ENCODE measurements around the gene OXTR.

OXTR gene

GRCh38 chr3:8743021-8743601 lies 26.3 kb downstream of the OXTR start (continued):
- TF ChIP-seq PRDM6 (tag by site-specific recombination; IDR thresholded peaks at IDR 0.05): no peak
- TF ChIP-seq, protein P1, sequence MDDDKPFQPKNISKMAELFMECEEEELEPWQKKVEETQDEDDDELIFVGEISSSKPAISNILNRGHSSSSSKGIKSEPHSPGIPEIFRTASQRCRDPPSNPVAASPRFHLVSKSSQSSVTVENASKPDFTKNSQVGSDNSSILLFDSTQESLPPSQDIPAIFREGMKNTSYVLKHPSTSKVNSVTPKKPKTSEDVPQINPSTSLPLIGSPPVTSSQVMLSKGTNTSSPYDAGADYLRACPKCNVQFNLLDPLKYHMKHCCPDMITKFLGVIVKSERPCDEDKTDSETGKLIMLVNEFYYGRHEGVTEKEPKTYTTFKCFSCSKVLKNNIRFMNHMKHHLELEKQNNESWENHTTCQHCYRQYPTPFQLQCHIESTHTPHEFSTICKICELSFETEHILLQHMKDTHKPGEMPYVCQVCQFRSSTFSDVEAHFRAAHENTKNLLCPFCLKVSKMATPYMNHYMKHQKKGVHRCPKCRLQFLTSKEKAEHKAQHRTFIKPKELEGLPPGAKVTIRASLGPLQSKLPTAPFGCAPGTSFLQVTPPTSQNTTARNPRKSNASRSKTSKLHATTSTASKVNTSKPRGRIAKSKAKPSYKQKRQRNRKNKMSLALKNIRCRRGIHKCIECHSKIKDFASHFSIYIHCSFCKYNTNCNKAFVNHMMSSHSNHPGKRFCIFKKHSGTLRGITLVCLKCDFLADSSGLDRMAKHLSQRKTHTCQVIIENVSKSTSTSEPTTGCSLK (tag by site-specific recombination; IDR thresholded peaks at IDR 0.05): no peak
- 0 out of 2 replicates have a peak, but pooled peaks have one; percentile 18 for TF ChIP-seq ZIC2 (tag by site-specific recombination; IDR thresholded peaks at IDR 0.05)
- TF ChIP-seq ZFHX2 (tag by site-specific recombination; conservative IDR thresholded peaks at IDR 0.05): 0 out of 2 replicates have a peak, but pooled peaks have one; percentile 6
- TF ChIP-seq PRDM1 (tag by site-specific recombination; IDR thresholded peaks at IDR 0.05): 0 out of 2 replicates have a peak, but pooled peaks have one; percentile 20
- no peak for TF ChIP-seq ZNF544 (tag by site-specific recombination; IDR thresholded peaks at IDR 0.05)
- TF ChIP-seq ZNF692 (tag by site-specific recombination; IDR thresholded peaks at IDR 0.05): peak; percentile 76

GRCh38 chr3:8741581-8742261 lies 27.7 kb downstream of the OXTR start:
- H3K4me1 ChIP-seq (ENCODE audit: control insufficient read depth, insufficient read depth, low read length): peaks cover 11% of the 10 kb centered on the region; the same call in 1 of the 2 replicates
- H3K36me3 ChIP-seq (ENCODE audit: control insufficient read depth in 2 of 2, insufficient read depth in 1 of 2, low read length in 2 of 2): no peaks in the 10 kb centered on the region
- H3K4me3 ChIP-seq (ENCODE audit: low read depth, low read length): no peak overlapping the region
- POLR2A ChIA-PET: interaction anchor here (0.9 to 1.8 kb wide), 3 partner anchors 10 to 112 kb away, joined by 3 to 5 read pairs (median 5); no protein-coding TSS in a partner anchor
- no peak overlapping the region for H3K27ac ChIP-seq (ENCODE audit: extremely low read depth, low read depth, low read length)
- CTCF ChIA-PET: interaction anchor here (0.7 to 3.2 kb wide), 6 partner anchors 10 to 78 kb away, joined by 3 to 25 read pairs (median 4); partner anchors contain the start of gene OXTR
- no peaks in the 10 kb centered on the region for H3K9me3 ChIP-seq (ENCODE audit: control insufficient read depth, insufficient read depth, low read depth, low read length)
- TF ChIP-seq KLF1 (tag by site-specific recombination; IDR thresholded peaks at IDR 0.05) (peak; percentile 62), PRDM10 (tag by site-specific recombination; IDR thresholded peaks at IDR 0.05) (peak; percentile 96), ZNF366 (tag by site-specific recombination; conservative IDR thresholded peaks at IDR 0.05) (peak; percentile 69), GFI1B (tag by site-specific recombination; IDR thresholded peaks at IDR 0.05) (no peak), SP2 (tag by site-specific recombination; IDR thresholded peaks at IDR 0.05) (peak; percentile 37), ZNF843 (tag by site-specific recombination; IDR thresholded peaks at IDR 0.05) (0 out of 2 replicates have a peak, but pooled peaks have one; percentile 18), ZNF157 (tag by site-specific recombination; IDR thresholded peaks at IDR 0.05) (no peak), ZFHX2 (tag by site-specific recombination; conservative IDR thresholded peaks at IDR 0.05) (peak; percentile 98), ZBTB17 (tag by site-specific recombination; IDR thresholded peaks at IDR 0.05) (0 out of 2 replicates have a peak, but pooled peaks have one; percentile 23), ZNF600 (tag by site-specific recombination; IDR thresholded peaks at IDR 0.05) (peak; percentile 30; the same call in 1 of the 2 replicates), ZNF398 (tag by site-specific recombination; IDR thresholded peaks at IDR 0.05) (peak; percentile 93), ZNF23 (tag by site-specific recombination; IDR thresholded peaks at IDR 0.05; ENCODE audit: borderline replicate concordance) (no peak)
- TF ChIP-seq, protein P2, sequence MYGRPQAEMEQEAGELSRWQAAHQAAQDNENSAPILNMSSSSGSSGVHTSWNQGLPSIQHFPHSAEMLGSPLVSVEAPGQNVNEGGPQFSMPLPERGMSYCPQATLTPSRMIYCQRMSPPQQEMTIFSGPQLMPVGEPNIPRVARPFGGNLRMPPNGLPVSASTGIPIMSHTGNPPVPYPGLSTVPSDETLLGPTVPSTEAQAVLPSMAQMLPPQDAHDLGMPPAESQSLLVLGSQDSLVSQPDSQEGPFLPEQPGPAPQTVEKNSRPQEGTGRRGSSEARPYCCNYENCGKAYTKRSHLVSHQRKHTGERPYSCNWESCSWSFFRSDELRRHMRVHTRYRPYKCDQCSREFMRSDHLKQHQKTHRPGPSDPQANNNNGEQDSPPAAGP (tag by site-specific recombination; IDR thresholded peaks at IDR 0.05): 0 out of 2 replicates have a peak, but pooled peaks have one; percentile 31
- TF ChIP-seq, protein P3, sequence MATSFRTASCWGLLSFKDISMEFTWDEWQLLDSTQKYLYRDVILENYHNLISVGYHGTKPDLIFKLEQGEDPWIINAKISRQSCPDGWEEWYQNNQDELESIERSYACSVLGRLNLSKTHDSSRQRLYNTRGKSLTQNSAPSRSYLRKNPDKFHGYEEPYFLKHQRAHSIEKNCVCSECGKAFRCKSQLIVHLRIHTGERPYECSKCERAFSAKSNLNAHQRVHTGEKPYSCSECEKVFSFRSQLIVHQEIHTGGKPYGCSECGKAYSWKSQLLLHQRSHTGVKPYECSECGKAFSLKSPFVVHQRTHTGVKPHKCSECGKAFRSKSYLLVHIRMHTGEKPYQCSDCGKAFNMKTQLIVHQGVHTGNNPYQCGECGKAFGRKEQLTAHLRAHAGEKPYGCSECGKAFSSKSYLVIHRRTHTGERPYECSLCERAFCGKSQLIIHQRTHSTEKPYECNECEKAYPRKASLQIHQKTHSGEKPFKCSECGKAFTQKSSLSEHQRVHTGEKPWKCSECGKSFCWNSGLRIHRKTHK (tag by site-specific recombination; IDR thresholded peaks at IDR 0.05): no peak
